B cell (primary cell): Measurements from ENCODE around the gene RIN3.

Experiments
- EZH2 ChIP-seq: IDR thresholded peaks from 2 replicates; pipeline ENCODE4 v1.6.1; 2012; ENCODE audit warnings: borderline replicate concordance, low read depth, mild to moderate bottlenecking, moderate library complexity, low read length; ENCODE audit not compliant: insufficient read depth, poor library complexity, severe bottlenecking
- TF ChIP-seq, protein P1 (sequence below): fragments of 200-600 bp; IDR thresholded peaks from one replicate; pipeline ENCODE4 v1.8.0; 2022; ENCODE audit warnings: antibody characterized with exemption, mild to moderate bottlenecking

DNA sequence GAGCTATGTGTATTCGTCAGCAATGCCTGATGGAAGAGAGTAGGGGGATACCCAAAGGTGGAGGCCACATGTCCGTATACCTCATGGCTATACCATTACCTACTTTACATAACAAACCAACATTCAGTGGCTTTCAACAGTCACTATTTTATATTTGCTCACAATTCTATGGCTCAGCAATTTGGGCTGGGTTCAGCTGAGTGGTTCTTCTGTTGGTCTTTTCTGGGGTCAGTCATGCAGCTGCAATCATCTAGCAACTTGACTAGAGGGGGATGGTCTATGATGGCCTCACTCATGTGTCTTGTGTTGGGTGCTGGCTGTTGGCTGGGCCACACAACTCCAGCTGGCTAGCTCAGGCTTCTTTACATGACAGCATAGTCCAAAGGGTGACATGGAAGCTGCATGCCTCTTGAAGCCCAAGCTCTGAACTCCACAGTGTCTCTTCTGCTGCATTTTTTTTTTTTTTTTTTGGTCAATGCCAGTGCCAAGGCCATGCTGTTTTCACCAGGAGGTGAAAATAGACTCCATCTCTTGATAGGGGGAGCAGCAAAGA, 53.7 kb downstream of the RIN3 start:
- TF ChIP-seq, protein P1, sequence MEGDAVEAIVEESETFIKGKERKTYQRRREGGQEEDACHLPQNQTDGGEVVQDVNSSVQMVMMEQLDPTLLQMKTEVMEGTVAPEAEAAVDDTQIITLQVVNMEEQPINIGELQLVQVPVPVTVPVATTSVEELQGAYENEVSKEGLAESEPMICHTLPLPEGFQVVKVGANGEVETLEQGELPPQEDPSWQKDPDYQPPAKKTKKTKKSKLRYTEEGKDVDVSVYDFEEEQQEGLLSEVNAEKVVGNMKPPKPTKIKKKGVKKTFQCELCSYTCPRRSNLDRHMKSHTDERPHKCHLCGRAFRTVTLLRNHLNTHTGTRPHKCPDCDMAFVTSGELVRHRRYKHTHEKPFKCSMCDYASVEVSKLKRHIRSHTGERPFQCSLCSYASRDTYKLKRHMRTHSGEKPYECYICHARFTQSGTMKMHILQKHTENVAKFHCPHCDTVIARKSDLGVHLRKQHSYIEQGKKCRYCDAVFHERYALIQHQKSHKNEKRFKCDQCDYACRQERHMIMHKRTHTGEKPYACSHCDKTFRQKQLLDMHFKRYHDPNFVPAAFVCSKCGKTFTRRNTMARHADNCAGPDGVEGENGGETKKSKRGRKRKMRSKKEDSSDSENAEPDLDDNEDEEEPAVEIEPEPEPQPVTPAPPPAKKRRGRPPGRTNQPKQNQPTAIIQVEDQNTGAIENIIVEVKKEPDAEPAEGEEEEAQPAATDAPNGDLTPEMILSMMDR, result no peak
- no peak for TF ChIP-seq EZH2
